T47D (cell line): Measurements from ENCODE around the gene SCN2A.

Experiments
- DNase-seq, 2 experiments: peaks; one replicate each; pipeline versions ENCODE4 v3.0.0 to v3.0.0-alpha.2; 2011 to 2012; ENCODE audit warnings: low read depth in 1 of 2, low spot score in 1 of 2
- JUND ChIP-seq: IDR thresholded peaks from 2 replicates; pipeline ENCODE4 v1.6.1; 2012; ENCODE audit warnings: low read depth
- in situ Hi-C: cut with HindIII; loops from 2 replicates; pipeline ENCODE4 v1.10.0; 2016; ENCODE audit warnings: low sequenced_read_pairs, low pct_unique_long_range_greater_than_20kb

Gene SCN2A

DNA sequence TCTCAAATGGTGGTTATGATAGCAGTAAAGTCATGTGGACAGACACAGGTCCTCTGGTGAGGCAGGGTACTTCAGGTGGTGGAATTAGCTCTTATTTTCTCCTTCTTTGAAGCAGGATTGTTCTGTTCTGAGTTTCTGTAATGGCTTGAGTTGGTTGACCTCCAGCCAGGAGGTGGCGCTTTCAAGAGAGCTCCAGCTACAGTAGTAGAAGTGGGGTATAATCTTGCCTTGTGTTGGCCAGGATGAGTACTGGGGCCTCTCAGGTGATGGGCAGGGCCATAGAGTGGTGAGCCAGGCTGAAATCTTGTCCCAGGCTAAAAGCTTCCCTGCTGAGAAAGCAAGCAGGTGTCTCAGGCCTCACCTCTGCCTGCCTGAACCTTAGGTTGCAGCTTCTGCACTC, 177.8 kb downstream of the SCN2A start:
- in situ Hi-C loops = no loop called here
- no peak for TF ChIP-seq JUND
- DNase-seq = no peak

DNA sequence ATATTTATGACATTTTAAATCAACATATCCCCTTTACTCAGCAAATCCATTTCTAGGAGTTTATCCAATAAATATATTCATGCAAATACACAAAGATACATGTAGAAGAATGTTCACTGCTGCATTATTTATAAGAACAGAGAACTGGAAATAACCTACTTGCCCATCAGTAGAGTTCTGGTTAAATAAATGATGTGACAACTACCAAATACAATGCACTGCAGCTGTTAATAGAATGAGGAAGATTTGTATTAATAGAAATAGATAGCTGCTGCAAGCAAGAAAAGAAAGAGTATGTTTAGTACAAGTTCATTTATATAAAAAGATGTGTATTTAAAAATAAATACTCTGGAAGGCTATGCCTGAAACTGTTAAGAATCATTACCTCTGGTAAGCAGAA, 181.0 kb downstream of the SCN2A start:
- TF ChIP-seq JUND = no peak
- in situ Hi-C loops = no loop called here

DNA sequence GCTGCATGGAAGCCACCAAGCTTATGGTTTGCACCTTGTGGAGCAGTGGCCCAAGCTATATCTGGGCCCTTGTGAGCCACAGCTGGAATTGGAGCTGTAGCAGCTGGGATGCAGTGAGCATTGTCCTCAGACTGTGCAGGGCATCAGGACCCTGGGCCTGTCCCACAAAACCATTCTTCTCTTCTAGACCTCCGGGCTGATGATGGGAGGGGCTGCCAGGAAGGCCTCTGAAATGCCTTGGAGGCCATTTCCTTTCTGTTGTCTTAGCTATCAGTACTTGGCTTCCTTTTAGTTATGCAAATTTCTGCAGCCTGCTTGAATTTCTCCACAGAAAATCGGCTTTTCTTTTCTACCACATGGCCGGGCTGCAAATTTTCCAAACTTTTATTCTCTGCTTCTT, 183.9 kb downstream of the SCN2A start:
- DNase-seq = no peak
- in situ Hi-C loops = no loop called here
- no peak for TF ChIP-seq JUND

More for the DNA sequence above, 181.0 kb downstream of the SCN2A start:
- no peak for DNase-seq

DNA sequence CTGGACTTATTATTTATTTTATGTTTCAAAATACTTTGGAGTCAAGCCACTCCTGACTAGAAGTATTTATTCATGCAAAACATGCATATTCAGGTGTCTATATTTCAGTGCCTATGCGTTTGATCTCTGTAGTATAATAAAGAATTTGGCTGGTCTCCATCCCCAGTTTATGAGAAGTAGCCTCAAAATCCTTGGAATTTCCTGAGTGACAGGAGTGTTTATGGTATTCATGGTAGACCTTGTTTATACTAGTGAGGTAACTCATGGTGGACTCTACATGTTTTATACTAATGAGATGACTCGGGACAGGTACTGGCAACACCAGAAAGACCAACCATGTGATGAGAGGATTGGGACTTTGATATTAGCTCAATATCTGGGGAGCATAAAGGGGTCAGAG, 186.3 kb downstream of the SCN2A start:
- TF ChIP-seq JUND = no peak
- in situ Hi-C loops = no loop called here
- no peak for DNase-seq

DNA sequence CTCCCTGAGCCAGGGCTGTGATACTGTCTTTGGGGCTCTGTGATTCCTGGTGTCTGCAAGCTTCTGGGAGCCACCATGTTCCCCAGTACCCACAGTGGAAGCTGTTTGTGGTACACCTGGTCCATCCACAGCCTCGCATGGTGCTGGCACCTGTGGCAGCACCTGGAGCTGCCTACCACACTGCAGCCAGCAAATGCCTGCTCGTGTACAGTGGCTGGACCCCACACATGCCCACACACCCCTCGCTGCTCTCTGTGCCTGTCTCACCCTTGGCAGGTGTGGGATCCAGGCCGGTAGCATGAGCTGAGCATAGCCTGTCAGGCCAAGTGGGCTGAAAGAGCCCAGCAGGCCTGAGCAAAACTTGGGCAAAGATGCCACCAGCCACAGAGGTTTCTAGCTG, 188.5 kb downstream of the SCN2A start:
- DNase-seq = no peak
- no peak for TF ChIP-seq JUND
- in situ Hi-C loops = no loop called here

DNA sequence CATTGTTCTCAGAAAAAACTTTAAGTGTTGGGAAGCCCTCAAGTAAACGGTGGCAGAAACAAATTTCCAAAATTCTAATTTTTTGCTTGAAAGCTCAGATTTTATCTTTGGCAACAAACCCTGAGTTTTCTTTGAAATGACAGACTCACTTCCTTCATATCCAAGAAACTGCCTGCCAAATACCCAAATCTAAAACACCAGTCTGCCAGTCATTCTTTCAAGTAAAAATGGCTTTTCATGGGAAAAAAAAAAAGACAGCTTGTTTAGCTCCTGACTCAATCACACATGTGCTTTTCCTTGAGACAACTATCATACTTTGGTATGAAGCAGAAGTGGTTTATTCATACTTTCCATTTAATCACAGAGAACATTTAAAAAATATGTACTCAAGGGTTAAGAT, 189.7 kb downstream of the SCN2A start:
- in situ Hi-C loops = no loop called here

DNA sequence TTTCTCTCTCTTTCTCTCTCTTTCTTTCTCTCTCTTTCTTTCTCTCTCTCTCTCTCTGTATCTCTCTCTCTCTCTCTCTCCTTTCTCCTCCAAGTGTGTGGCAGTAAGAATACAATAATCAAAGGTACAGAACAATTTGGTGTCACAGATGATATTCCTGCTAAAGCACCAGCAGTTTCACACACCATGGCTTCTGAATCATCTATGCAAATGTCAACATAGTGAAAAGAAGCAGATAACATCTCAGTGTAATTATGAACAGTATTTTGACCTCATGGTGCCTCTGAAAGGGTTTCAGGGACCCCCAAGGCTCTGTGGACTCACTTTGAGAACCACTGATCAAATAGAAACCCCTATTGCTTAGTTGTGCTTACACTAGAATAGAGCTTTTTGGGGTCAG, 191.8 kb downstream of the SCN2A start:
- in situ Hi-C loops = no loop called here

More for the DNA sequence above, 189.7 kb downstream of the SCN2A start:
- no peak for DNase-seq
- TF ChIP-seq JUND = no peak

DNA sequence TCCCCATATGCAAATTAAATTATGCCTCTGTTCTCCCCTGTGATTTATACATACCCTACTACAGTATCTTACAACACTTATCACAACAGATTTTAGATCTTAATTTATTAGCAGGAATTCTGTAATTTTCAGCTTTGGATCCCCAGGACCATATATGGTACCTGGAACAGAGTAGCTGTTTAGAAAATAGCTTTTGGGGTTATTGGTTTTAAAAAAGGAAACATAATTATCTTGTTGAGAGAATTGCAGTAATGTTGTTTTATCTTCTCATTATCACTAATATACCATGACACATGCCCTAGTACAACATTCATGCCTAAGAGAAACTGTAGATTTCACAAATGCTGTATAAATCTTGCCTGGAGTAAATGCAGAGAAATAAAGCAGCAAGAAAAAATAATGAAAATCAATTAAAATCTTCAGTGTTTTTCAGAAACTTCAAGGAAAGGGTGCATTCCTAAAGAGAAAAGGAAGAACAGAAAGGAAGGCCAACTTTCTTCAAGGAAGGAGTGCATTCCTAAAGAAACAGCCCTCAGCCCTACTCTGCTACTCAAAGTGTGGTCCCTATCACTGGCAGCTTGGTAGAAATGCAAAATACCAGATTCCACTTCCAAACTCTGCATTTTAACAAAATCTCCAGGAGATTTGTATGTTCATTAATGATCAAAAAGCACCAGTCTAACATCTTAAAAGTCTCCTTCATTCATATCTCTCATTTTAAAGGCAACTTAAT, 193.2 kb downstream of the SCN2A start:
- DNase-seq = no peak
- in situ Hi-C loops = no loop called here
- no peak for TF ChIP-seq JUND

More for the DNA sequence above, 191.8 kb downstream of the SCN2A start:
- no peak for DNase-seq
- TF ChIP-seq JUND = no peak

DNA sequence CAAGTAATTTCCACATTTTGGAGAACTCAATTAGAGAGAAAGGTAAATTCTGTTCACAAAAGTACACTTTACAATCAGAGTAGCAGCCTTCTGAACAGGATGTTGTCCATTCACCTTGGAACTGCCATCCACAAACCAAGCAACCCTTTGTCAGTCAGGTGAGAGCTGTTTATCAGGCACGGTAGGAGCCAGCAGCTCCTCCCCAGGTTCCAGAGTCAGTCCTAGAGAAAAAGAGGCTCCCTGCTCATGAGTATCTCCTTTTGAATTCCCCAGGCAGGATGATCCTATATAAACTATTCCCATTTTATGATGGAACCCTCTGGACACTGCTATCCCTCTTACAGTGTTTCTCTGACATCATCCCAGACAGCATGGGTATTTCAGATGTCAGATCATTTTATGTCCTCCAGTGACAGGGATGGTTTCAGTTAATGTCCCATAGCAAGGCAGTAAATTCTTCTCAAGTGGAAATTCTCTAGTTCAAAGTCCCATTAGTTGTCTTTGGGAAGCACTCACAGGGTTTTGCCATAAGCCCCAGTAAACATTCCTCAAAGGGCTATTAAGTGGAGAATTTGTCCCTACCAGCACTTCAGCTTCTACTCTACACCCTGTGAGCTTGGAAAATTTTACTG, 195.8 kb downstream of the SCN2A start:
- no peak for DNase-seq

DNA sequence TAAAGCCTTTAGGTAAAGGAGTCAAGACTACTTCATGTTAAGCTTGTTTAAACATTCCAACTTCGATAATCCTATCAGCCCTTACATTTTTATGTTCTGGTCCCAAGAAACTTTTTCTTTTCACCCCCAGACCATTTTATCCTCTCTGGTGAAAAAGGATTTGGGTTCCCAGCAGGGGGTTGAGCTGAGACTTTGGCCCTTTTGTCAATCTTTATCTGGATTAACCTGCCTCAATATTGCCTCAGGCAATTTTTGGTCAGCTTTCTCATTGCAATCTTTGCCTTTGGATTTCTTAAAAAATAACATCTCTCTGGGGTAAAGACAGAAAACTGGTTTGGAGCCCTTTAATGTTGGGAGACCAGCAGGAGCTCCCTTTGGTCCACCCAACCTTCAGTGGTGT, 196.4 kb downstream of the SCN2A start:
- DNase-seq = no peak
- no peak for TF ChIP-seq JUND
- in situ Hi-C loops = no loop called here

More for the DNA sequence above, 195.8 kb downstream of the SCN2A start:
- no peak for TF ChIP-seq JUND
- in situ Hi-C loops = no loop called here

DNA sequence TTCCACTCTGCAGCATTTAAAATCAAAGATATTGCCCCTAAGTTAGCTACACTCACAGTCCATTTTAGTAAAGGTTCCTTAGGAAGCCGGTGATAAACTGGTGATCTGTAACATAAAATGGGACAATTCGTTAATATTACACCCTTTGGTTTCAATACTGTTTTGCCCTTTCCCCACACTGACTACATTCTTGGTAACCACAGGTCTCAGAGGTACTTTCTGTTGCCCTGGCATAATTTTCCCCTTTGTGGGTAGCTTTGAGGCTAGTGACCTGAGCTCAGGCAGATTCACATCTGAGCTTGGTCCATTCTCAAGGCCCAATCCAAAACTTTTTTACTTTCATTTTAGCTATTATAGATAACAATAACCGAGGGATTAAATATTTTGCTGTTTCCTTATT, 197.3 kb downstream of the SCN2A start:
- DNase-seq = no peak
- in situ Hi-C loops = no loop called here
- TF ChIP-seq JUND = no peak

DNA sequence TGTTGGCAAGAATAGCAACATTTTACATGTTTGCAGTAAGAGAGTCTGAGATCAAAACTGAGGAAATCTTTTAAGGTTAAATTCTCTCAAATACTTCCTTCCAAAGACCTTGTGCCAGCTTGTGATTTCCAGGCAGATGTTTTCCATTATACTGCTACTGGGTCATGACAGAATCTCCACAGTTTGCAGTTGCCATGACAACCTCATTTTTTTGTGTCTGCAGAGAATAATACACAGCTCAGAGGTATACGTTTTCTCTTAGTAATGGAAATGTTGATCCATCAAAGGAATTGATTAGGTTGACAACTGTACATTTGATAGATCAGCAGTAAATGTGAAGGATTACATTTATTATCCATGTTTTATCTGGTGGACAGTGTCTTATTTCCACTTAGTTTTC, 201.2 kb downstream of the SCN2A start:
- no peak for DNase-seq

More for the DNA sequence above, 201.2 kb downstream of the SCN2A start:
- no peak for TF ChIP-seq JUND
- in situ Hi-C loops = no loop called here
